A549 (cell line): ENCODE data around the gene MEX3B.
"Not testable (repeated sequence)": the region's sequence is repeated elsewhere in the genome, so short reads cannot be mapped to it uniquely, and the experiment has no call there.

Experiments
- CTCF ChIP-seq: fragments of >200 bp; sonication (Bioruptor Twin); formaldehyde crosslinking; IDR thresholded peaks from 3 replicates; pipeline ENCODE4 v1.5.1; 2016
- REST ChIP-seq: fragments of 200-600 bp; sonication (generic); IDR thresholded peaks from 2 replicates; pipeline ENCODE4 v1.6.1; 2016; ENCODE audit warnings: antibody characterized with exemption, mild to moderate bottlenecking, moderate library complexity

- not testable (repeated sequence) for TF ChIP-seq CTCF, REST
These were observed 17.7 kb downstream of the MEX3B start for GRCh38 chr15:82028163-82028562.
